ENCODE data around the gene ASIC2. TPM values are rescaled to one million over a fixed set of nuclear protein-coding genes. Genes with fewer than 3 reads are reported as not detected.

The ASIC2 gene
- total RNA-seq, 1 experiment from 2014 or later = not detected

DNA sequence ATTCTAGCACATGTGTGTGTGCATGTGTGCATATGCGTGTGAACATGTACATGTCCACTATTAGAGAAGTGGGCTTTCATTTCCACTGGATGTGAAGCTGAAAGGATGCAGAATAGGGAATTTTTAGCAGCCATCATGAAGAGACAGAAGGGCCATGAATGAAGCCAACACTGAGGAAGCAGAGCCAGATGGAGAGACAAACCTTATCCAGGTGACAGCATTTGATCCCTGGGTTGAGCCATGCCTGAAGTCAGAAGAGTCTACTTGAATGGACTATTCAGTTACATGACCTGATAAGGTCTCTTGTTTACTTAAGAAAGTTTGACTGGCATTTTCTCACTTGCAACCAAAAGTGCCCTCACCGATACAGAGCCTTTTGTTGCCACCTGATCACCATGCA lies 88.4 kb downstream of the ASIC2 start:
- Histone ChIP-seq H3K36me3 (no peaks in the 10 kb centered on the region), H3K9me3 (no peaks in the 10 kb centered on the region), H3K27me3 (0 out of 2 replicates have a peak, but pooled peaks cover 3% of the 10 kb centered on the region), H3K4me3 (no peak overlapping the region)
- DNase-seq = no peak

DNA sequence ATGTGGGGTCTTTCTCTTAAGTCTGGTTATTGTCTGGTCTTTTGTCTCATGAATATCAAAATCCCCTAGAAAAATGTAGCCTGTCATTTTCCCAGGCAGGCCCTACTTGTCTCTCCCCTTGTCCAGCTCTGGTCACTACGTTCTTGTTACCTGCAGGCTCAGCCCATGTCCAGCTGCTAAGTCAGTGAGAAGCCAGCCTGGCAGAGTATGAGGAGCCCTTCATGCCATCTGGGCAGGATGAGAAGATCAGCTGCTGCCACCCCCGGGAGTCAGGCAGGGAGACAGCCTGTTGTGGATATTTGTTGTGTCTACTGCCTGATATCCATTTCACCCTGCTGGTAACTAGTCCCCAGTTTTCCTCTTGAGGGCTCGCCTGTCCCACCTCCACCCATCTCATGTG lies 88.9 kb downstream of the ASIC2 start:
- Histone ChIP-seq H3K9me3 (no peaks in the 10 kb centered on the region), H3K36me3 (no peaks in the 10 kb centered on the region), H3K27me3 (0 out of 2 replicates have a peak, but pooled peaks cover 3% of the 10 kb centered on the region), H3K4me3 (no peak overlapping the region)
- no peak for DNase-seq

DNA sequence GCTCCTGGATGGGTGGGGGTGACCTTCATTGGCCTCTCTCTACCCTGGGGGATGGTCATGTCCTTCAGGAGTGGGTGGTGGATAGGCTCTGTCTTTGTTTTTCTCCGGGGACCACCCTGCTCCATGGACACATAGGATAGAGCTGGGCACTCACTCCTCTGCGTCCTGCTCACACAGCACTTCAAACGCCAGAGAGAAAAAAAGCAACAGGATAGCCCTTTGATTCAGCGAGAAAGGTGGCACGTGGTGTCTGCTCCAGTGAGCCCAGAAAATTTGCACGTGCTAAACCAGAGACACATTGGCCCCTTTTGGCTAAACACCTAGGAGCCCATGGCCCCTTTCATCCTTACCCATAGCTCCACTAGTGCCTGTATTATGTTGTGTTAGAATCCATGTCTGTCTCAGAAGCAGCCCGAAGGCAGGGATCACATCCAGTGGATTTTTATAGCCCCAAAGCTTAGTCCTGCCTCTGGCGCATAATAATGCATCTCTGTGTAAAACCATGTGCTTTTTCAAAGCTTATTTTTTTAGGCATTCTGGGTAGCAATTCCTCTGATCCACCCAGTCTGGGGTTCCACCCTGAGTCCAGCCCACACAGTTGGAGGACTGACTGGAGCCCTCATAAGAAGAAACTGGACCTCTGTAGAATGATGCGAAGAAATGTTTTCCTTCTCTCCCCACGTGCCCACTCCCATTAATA lies 90.1 kb downstream of the ASIC2 start:
- DNase-seq = no peak
- no peaks in the 10 kb centered on the region for H3K36me3 ChIP-seq
- 0 out of 2 replicates have a peak, but pooled peaks cover 3% of the 10 kb centered on the region for H3K27me3 ChIP-seq
- no peaks in the 10 kb centered on the region for H3K9me3 ChIP-seq
- no peak overlapping the region for H3K4me3 ChIP-seq

DNA sequence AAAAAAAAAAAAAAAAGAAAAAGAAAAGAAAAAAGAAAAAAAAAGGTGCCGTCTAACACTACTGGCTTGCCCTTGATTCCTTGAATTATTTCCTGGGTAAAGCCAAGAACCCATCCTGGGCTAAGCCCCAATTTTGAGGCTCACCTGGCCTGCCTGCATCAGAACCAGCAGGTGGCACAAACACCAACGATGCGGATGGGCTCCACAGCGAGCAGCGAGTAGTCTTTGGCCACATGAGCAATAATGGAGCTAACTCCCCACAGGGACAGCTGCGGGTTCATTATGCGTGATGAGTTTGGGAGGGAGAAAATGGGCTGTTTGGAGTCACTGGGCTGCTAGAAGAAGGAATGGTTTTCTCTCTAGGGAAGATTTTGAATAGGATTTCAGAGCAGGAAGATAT lies 91.1 kb downstream of the ASIC2 start:
- H3K36me3 ChIP-seq = no peaks in the 10 kb centered on the region
- no peak overlapping the region for H3K4me3 ChIP-seq
- H3K27me3 ChIP-seq = 0 out of 2 replicates have a peak, but pooled peaks cover 3% of the 10 kb centered on the region
- no peaks in the 10 kb centered on the region for H3K9me3 ChIP-seq
- DNase-seq = no peak

DNA sequence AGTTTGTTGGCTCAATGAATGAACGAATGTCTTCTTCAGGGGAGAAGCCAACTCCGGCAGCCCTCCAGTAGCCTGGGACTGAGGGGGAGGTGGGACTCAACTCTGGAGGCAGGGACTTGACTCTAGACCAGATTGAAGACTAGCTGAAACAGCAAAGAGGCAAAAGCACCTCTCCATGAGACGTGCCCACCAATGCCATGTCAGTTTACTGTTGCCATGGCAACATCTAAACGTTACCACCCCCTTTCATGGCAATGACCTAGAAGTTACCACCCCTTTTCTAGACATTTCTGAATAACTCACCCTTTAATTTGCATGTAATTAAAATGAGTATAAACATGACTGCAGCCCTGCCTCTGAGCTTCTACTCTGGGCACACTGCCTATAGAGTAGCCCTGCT lies 91.8 kb downstream of the ASIC2 start:
- no peak for DNase-seq
- Histone ChIP-seq H3K27me3 (0 out of 2 replicates have a peak, but pooled peaks cover 3% of the 10 kb centered on the region), H3K4me3 (no peak overlapping the region), H3K9me3 (no peaks in the 10 kb centered on the region), H3K36me3 (no peaks in the 10 kb centered on the region)

DNA sequence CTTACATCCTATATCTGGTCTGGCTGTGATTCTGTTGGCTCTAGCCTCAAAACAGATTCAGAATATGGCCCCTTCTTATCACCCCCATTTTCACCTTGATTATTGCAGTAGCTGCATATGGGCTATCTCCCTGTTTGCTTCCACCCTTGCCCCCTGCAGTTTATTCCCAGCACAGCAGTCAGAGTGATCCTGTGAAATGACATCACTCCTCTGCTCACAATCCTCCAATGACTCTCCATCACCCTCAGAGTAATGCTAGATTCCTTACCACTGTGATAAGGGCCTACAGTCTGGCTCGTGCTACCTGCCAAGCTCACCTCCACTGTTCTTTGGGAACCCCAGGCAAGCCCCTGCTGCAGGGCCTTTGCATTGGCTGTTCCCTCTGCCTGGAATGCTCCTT lies 92.5 kb downstream of the ASIC2 start:
- H3K27me3 ChIP-seq = 0 out of 2 replicates have a peak, but pooled peaks cover 3% of the 10 kb centered on the region
- H3K36me3 ChIP-seq = no peaks in the 10 kb centered on the region
- no peak overlapping the region for H3K4me3 ChIP-seq
- peak; percentile 20 for DNase-seq
- no peaks in the 10 kb centered on the region for H3K9me3 ChIP-seq

DNA sequence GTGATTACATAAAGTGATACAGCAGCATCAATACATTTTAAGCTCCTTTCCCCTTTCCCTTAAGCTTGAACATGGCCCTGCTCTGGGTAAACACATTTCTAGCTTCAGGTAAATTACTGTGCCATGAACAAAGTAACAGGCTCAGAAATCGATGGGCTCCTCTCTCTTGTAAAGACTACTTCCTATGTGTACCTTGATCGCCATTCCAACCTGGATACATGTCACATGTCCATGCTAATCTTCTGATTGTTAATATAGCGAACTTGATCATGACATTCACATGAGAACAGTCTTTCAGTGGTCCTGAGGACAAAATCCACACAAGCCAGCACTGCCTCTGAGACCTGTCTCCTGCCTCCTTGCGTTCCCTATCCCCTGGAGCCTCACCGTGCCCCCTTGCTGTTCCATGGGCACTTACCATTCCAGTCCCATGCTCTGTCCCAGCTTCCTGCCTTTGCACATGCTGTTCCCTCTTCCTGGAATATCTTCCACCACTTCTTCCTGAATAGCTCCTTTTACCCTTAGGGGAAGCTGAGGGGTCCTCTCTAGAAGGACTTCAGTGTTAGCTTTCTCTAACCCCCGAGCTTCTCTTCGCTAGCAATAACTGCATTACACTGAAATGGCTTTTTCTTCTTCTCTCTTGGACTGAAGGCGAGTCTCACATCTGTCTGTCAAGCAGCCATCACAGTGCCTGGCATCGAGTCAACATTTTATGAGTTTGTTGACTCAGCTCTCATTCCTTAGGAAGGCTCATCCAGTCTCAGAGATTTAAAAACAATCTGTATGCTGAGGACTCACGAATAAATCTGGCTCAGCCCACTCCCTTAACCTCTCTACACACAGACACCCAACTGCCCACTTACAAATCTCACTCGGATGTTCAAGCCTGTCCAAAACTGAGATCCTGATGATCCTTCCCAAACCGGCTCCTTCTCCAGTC lies 93.3 kb downstream of the ASIC2 start:
- DNase-seq = peak; percentile 58
- Histone ChIP-seq H3K36me3 (no peaks in the 10 kb centered on the region), H3K9me3 (no peaks in the 10 kb centered on the region), H3K27me3 (0 out of 2 replicates have a peak, but pooled peaks cover 3% of the 10 kb centered on the region), H3K4me3 (no peak overlapping the region)

DNA sequence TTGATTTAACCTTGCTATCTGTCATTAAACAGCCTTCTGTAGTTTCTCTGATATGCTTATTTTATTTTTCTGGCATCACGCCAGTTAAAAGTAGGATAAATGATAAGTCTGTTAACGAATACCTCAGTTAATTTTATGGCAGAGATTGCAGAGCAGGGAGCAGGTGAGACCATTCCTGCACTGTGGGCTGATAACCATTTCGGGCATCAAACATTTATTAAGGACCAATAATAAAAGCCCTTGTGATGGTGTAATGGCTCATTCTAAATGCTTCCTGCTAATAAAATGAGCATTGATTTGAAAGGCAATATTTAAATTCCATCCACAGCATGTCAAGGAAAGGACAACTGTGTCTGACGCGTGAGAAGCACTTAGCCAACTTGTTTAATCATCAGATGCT lies 94.1 kb downstream of the ASIC2 start:
- Histone ChIP-seq H3K36me3 (no peaks in the 10 kb centered on the region), H3K27me3 (no peaks in the 10 kb centered on the region), H3K9me3 (no peaks in the 10 kb centered on the region), H3K4me3 (no peak overlapping the region)
- DNase-seq = no peak

DNA sequence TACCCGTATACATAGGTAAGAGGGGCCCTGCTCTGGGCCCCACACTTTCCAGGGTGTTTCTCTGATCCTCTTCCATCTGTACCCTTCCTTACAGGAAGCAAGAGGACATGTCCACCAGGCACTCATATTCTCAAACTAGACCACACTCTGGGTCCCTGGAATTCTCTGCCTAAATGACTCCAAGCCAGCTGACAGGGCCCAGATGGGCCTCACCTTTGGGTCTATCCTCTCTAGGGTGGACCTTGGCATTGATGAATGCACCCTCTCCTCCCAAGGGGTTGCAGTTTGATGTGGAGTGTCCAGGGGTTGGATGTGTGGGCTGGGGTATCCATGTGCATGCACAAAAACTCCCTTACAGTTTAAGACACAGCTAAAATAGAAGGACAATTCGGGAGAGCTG lies 95.8 kb downstream of the ASIC2 start:
- Histone ChIP-seq H3K27me3 (no peaks in the 10 kb centered on the region), H3K4me3 (no peak overlapping the region), H3K9me3 (no peaks in the 10 kb centered on the region), H3K36me3 (no peaks in the 10 kb centered on the region)
- DNase-seq = no peak

DNA sequence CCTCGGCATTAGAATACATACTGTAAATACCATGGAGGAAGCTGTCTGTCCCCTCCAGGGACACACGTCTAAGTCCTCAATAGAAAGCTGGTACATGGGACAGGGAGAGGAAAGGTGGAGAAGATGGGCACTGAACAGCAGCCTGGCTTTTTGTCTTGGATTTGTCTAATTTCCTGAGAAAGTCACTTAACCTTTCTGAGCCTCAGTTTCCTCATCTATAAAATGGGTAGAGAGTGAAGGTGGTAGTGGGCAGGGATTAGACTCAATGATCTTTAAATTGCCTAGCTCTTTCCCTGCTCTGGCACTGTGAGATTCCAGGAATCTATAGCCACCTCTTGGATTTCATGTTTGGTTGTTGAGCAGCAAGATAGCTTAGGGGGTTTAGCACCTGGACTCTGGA lies 96.2 kb downstream of the ASIC2 start:
- Histone ChIP-seq H3K9me3 (no peaks in the 10 kb centered on the region), H3K36me3 (no peaks in the 10 kb centered on the region), H3K27me3 (no peaks in the 10 kb centered on the region; the same call in 1 of the 2 replicates), H3K4me3 (no peak overlapping the region)
- no peak for DNase-seq

DNA sequence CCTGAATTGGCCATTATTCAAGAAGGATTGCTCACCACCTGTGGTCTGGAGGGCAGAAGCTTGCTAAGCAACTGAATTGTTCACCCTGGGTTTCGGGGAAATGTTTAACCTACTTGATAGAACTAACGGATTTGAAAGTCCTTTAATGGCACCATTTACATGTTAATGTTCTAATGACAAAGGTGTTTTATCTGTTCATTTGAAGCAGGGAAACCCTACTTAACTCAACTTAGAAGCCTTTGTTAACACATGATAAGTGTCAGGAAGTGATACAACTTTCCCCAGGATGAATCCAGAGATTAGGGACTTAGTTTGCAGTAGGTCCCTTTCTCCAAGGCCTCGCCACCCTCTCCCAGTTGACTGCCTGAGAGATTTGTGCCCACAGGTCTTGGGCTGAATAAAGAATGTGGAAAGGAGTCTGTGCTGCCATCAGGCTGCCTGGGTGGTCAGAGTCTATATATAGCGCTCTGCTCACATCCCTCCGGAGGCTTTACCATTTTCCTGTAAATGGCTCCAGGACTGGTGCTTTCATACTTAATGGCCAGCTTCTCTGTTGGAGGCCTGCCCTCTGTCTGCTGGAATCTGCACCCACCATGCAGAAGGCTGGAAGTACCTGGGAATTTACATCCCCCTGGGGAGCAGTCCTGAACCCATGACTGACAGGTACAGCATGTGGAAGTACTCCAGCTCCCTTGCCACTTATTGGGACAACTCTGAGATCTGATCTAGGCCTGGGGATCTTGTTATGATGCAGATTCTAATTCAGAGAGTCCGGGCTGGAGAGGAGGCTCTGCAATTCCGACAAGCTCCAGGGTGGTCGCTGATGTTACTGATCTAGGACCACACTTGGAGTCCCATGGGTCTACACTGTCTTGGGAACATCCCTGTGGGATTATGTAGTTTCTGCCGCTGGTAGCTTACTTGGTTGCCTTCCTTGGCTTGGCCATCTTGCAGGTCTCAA lies 99.9 kb downstream of the ASIC2 start:
- Histone ChIP-seq H3K9me3 (no peaks in the 10 kb centered on the region), H3K36me3 (no peaks in the 10 kb centered on the region), H3K27me3 (peaks cover 14% of the 10 kb centered on the region), H3K4me3 (no peak overlapping the region)
- no peak for DNase-seq

DNA sequence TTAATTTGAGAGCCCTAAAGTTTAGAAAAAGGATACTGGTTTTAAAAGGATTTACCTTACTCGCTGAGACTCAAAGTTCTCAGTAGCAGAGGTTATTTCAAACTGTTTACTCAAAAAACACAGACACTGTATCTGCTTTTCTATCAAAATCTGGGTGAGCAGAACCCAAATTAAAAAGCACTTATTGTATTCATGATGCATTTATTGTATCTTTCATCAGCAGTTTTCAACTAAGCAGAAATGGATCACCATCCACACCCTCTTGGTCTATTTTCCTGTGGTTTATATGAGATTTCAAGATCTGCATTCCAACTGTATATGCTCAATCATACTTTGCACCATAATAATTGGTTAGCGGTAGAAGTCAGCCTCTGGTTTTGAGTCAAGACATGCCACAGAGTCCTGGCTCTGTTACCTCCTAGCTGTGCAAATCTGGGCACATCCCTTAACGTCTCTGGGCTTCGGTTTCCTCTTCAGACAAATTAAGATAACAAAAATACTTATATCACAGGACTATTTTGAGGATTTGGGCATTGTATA lies 109.5 kb downstream of the ASIC2 start:
- no peak for DNase-seq
- Histone ChIP-seq H3K9me3 (no peaks in the 10 kb centered on the region), H3K27me3 (peaks cover 23% of the 10 kb centered on the region), H3K4me3 (no peak overlapping the region), H3K36me3 (no peaks in the 10 kb centered on the region)

DNA sequence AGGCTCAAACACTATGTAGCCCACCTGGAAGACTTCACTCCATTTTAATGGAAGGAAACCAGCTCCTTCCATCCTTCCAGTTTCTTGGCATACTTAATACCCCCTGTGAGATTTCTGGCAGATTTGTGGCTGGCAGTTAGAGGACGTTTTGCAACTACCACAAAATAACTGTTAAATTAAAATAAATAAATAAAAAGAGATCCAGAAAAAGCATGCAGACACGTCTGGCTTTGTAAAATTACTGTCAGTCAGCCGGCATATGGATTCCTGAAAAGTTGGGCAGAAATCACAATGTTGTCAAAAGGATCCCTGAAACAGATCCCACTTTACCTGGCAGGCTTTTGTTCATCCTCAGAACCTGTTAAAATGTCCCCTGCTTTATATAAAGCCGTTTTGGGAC lies 113.9 kb downstream of the ASIC2 start:
- H3K36me3 ChIP-seq = no peaks in the 10 kb centered on the region
- H3K9me3 ChIP-seq = no peaks in the 10 kb centered on the region
- no peak overlapping the region for H3K4me3 ChIP-seq
- no peak for DNase-seq
- peaks cover 13% of the 10 kb centered on the region for H3K27me3 ChIP-seq

DNA sequence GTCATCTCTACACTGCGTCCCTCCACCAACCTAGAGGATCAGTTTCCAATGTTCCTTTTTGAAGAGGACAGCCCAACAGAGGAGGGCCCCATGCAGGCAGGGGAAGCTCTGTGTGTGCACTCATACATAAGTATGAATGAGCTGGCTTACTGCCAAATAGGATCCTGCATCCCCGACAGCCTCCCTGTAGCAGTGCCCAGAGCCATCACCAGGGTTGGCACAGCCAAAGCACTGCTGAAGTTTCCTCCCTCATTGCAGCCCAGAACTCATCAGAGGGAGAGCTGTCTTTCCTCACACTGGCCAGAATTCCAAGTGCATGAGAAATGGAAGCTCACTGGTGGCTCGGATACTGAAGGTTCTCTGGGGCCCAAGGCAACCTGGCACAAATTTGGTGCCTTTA lies 114.4 kb downstream of the ASIC2 start:
- Histone ChIP-seq H3K9me3 (no peaks in the 10 kb centered on the region), H3K27me3 (peaks cover 9% of the 10 kb centered on the region; the same call in 1 of the 2 replicates), H3K36me3 (no peaks in the 10 kb centered on the region), H3K4me3 (no peak overlapping the region)
- DNase-seq = peak; percentile 69

DNA sequence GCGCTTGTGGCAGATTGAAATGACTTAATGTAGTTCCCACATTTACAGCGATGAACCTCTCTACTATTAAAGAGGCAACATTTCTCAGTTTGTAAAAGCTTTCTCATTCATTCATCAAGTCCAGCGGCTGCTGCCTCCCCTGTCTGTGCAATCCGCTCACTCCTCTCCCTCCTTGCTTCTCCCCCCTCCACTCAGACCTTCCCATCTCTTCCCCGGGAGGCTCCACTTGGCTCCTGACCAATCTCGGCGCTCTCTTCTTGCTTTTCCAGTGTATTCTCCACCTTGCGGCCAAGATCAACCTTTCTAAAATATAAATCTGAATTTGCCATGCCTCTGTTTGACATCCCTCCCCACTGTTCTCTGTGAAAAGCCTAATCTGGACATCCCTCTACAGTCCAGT lies 117.5 kb downstream of the ASIC2 start:
- H3K27me3 ChIP-seq = no peaks in the 10 kb centered on the region
- no peak overlapping the region for H3K4me3 ChIP-seq
- H3K36me3 ChIP-seq = no peaks in the 10 kb centered on the region
- H3K9me3 ChIP-seq = no peaks in the 10 kb centered on the region
- DNase-seq = no peak

DNA sequence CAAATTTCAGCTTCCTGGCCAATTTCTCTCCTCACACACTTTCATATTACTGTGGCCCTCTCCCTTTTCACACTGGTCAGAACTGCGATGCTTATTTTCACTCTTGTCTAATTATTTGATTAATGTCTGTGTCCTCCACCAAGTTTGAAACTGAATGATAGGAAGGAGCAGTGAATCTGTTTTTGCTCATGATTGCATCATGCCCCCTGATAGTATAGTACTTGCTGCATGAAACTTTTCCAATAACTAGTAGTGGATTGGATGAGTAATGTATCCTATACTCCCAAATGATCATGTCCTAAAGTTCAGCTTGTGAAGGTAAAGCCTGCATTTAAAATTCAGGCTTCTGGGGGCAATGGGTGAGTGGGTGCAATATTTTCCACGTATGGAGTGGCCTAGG lies 121.2 kb downstream of the ASIC2 start:
- Histone ChIP-seq H3K4me3 (no peak overlapping the region), H3K27me3 (no peaks in the 10 kb centered on the region), H3K36me3 (no peaks in the 10 kb centered on the region), H3K9me3 (no peaks in the 10 kb centered on the region)
- DNase-seq = no peak
